Stimulated activated CD4-positive, alpha-beta T cell treated with anti-CD3 and anti-CD28 coated beads, Interleukin-2, amount 100 ng/mL, for 48 hours (primary cell): ENCODE results near the gene EMP2.
A peak's percentile ranks its signal among the peaks of the same experiment; 100 is the strongest.
"Not testable (repeated sequence)": the region's sequence is repeated elsewhere in the genome, so short reads cannot be mapped to it uniquely, and the experiment has no call there.

ENCODE experiments used
- DNase-seq, 2 donors: peaks; one replicate each; pipeline ENCODE4 v3.0.0-alpha.2; 2020

The EMP2 gene

GRCh38 chr16:10547708-10548107 is 32.7 kb downstream of the EMP2 start:
- DNase-seq, result no peak

DNA sequence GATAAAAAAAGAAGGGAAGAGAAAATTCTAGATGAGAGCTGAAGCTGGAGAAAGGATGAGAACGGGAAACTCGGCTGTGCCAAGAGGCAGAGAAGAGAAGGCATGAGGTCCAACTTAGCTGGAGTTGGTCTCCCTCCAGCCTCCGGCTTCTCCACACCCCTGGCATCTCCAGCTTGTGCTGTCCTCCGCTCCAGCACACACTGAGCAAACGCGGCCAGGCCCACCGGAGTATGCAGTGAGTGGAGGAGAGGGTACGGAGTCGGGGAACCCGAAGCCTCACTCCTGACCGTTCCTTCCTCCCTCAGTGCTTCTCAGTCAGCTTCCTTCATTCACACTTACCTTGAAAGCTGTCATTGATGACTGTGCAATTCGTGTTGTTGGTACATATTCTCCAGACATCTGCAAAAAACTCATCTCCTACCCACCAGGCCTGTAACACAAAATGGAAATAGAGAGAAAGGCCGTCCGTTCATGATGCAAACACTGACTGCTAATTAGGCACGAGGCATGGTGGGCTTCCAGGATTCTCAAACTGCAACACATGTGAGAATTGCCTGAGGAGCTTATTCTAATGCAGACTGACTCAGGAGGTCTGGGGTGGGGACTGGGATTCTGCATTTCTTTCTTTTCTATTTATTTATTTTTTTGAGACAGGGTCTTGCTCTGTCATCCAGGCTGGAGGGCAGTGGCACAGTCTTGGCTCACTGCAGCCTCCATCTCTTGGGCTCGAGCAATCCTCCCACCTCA is 37.0 kb downstream of the EMP2 start:
- no peak for DNase-seq

DNA sequence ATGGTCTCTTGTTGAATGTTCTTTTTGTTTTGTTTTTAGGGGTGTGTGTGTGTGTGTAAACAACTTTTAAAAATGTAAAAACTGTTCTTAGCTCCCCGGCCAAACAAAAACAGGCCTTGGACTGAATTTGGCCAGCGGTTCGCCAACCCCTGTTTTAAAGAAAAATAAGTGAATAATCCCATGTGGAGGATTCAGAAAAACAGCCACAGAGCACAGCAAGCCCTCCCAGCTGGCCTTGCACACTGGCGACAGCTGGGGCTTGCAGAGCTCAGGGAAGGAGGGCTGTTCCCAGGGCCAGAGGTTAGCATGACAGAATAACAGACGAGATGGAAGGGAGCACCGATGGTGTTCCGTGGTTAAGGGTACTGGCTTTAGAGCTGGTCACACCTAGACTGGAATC is 39.0 kb downstream of the EMP2 start:
- no peak for DNase-seq

- no peak for DNase-seq
Measured at GRCh38 chr16:10539793-10540192, 40.6 kb downstream of the EMP2 start.

DNA sequence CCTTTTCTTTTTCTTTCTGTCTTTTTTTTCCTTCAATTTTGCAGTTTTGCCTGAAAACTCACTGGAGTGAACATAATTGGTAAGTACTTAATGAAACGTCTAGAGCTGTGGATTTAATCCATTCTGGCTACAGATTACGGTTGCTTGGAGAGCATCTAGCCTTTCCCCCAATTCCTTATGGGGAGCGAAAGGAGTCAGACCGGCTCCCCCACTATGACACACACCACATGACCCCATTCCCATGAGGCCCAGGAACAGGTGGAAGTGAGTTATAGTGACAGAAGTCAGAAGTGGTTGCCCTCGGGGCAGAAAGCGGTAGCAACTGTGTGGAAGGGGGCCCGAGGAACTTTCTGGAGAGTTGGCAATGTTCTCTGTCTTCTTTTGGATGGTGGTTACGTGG is 41.2 kb downstream of the EMP2 start:
- DNase-seq, result no peak

DNA sequence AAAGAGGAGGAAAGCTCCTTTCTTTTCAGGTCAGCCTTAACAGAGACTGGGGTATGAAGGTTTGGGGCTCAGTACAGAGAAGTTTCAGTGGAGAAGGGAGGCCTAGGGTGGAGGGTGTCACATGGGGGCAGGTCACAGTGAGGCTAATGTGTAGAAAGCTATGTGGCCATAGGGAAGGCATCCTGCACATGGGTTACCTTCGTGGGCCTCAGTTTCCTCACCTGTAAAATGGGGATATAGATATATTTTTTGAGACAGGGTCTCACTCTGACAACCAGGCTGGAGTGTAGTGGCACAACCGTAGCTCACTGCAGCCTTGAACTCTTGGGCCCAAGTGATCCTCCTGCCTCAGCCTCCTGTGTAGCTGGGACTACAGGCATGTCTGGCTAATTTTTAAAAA is 41.8 kb downstream of the EMP2 start:
- no peak for DNase-seq

GRCh38 chr16:10537946-10538345 is 42.5 kb downstream of the EMP2 start:
- DNase-seq, result no peak

- DNase-seq, result no peak
Measured at GRCh38 chr16:10536814-10537389, 43.5 kb downstream of the EMP2 start.

- not testable (repeated sequence) for DNase-seq
Measured at GRCh38 chr16:10536328-10536727, 44.1 kb downstream of the EMP2 start.

DNA sequence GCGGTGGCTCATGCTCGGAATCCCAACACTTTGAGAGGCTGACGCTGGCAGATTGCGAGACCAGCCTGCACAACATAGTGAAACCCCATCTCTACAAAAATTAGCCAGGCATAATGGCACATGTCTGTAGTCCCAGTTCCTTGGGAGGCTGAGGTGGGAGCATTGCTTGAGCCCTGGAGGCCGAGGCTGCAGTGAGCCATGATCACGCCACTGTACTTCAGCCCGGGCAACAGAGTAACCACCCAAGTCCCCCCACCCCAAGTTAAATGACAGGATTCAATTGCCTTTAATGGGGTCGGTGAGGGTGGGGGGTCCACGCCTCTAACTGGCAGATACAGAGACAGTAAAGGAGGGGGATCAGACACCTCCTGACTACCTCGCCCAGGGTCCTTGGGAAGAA is 44.9 kb downstream of the EMP2 start:
- no peak for DNase-seq

- no peak for DNase-seq
Measured at GRCh38 chr16:10534748-10535147, 45.6 kb downstream of the EMP2 start.

DNA sequence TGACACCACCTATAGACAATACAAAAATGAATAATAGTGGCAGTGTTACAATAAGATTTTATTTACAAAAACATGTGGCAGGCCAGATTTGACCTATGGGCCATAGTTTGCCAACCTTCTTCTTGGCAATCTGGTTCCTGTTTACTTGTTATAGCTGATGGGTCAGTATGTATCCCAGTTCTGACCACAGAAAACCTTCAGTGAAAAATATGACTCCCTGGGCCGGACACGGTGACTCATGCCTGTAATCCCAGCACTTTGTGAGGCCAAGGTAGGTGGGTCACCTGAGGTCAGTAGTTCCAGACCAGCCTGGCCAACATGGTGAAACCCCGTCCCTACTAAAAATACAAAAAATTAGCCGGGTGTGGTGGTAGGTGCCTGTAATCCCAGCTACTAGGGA is 46.8 kb downstream of the EMP2 start:
- not testable (repeated sequence) for DNase-seq

- DNase-seq, result no peak
Measured at GRCh38 chr16:10531582-10531981, 48.8 kb downstream of the EMP2 start.

- no peak for DNase-seq
Measured at GRCh38 chr16:10530685-10531084, 49.7 kb downstream of the EMP2 start.

DNA sequence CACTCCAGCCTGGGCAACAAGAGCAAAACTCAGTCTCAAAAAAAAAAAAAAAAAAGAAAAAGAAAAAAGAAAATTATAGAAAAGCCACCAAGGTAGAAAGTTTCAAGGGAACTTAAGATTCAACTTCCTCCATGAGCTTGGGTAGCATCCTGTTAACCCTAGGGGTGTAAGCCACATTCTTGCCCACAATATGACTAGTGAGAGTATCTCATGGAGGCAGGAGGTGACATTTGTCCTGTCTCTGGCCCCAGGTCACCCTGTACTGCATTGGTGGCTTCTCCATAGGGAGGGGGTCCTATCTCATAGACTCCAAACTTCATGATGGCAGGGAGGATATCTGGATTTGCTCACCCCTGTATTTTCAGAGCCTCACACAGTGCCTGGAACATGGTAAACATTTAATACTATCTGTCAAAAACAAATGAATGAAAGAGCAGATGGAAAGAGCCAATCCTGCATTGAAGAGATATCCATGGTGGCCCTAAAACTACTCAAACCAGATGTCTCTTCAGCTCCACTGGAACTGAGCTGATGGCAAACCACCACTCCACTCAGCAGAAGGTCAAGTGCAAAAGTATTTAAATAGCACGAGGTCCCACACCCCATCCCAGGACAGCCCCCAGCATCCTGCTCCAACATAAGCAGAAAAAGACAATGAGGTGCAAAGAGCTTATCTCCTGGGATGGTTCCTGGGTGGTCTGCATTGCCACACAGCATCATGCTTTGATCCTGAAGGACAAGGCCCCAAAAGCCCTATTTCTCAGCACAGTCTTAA is 50.3 kb downstream of the EMP2 start:
- no peak for DNase-seq

GRCh38 chr16:10528635-10529034 is 51.8 kb downstream of the EMP2 start:
- DNase-seq, result no peak

DNA sequence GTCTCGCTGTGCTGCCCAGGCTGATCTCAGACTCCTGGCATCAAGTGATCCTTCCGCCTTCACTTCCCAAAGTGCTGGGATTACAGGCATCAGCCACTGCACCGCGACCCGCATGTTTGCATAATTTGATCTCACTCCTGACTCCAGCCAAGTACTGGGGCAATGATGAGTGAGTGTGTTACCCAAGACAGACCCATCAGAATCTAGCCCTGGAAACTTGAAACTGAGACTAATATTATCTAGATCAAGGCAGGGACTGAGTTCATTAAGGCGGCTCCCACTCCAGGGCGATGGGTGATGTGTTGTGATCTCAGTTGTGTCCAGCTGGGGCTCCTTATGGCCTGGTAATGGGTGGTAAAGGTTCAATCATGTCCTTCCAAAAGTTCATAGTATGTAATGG is 53.4 kb downstream of the EMP2 start:
- no peak for DNase-seq

GRCh38 chr16:10525214-10525825 is 55.1 kb downstream of the EMP2 start:
- no peak for DNase-seq

- no peak for DNase-seq
Measured at GRCh38 chr16:10522966-10523365, 57.4 kb downstream of the EMP2 start.

- DNase-seq, result peak; percentile 25 to 45
Measured at GRCh38 chr16:10521681-10522274, 58.6 kb downstream of the EMP2 start.

DNA sequence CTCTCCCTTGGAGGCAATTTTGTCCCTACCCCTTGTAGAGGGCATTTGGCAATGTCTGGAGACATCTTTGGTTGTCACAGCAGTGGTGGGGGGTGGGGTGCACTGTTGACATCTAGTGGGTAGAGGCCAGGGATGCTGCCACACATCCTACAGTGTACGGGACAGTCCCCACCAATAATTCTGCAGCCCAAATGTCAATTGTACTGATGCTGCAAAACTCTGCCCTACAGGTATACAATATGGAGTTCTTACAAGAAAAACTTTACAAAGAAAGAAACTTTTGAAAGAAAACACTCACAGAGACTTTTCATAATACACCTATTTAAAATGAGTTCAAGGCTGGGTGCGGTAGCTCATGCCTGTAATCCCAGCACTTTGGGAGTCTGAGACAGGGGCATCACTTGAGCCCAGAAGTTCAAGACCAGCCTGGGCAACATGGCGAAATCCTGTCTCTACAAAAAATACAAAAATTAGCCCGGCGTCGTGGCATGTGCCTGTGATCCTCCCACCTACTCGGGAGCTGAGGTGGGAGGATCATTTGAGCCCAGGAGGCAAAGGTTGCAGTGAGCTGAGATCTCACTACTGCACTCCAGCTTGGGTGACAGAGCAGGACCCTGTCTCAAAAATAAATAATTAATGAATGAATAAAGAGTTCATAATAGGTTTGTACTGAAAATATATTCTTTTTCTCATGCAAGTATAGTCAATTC is 59.4 kb downstream of the EMP2 start:
- DNase-seq, result no peak
